Myocyte (in vitro differentiated cells): ENCODE measurements around the gene ABLIM2. TPM values are rescaled to one million over a fixed set of nuclear protein-coding genes. Genes with fewer than 3 reads are reported as not detected.

Source experiments
- DNase-seq: peaks from one replicate; pipeline ENCODE4 v3.0.0-alpha.2; 2012; ENCODE audit warnings: low read depth
- total RNA-seq: library from RNA; depleted of rRNA; stranded (reverse); fragments of >200 nt; gene quantifications from 2 replicates; pipeline ENCODE4 v1.2.3, GENCODE V29; 2014

Gene ABLIM2
- total RNA-seq, 1 donor from 2014 or later: 4.0 TPM

DNA sequence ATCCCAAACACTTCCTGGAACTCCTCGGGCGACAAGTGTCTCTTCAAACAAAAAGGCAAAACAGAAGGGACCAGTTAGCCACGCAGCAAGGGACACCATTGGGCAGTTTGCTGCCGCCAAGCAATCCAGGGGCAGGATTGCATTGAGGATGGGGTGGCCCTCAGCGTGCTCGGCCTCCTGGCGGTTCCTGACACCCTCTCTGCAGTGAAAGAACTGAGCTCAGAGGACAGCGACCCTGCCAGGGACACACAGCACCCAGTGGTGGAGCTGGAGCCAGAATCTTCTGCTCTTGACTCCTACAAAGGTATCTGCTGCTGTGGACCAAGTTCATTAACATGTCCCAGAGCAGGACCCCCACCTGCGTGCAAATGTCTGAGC lies 191.6 kb downstream of the ABLIM2 start:
- DNase-seq: no peak

GRCh38 chr4:7966281-7967062 lies 192.1 kb downstream of the ABLIM2 start:
- DNase-seq: no peak

DNA sequence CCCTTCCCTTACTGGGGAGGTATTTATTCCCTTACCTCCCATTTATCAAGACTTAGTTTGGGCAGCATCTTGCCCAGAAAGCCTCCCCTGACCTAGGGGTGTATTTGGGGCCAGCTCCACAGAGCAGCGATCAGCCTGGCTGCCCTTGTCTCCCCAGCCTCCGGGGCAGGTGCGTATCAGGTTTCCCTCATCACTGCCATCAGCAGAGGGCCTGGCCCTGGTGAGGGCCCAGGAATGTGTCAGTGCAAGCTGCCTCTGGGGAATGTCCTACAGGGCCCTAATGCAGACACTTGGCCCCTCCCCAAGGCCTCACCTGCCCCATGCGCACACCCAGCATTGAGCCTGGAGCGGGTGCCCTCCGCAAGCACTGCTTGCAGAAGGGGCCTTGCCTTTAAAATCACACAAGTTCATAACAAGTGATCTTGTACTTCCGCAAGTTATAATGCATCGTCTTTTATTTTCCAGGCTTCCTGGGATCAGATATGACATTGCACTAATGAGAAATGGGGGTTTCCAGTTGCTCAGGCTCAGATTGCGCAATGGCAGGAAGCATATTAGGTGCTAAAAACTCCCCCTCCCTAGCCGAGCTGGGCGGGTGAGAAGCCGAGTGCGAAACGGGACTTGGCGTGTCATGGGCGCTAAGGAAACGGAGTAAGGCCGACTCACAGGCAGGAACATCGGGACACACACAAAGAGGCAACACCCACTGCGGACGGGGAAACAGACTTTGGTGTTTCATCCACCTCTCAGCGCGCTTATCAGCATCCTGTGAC lies 193.5 kb downstream of the ABLIM2 start:
- DNase-seq: no peak

- DNase-seq: no peak
Measured at GRCh38 chr4:7964459-7964858, 194.2 kb downstream of the ABLIM2 start.

- DNase-seq: no peak
Measured at GRCh38 chr4:7963691-7964090, 194.9 kb downstream of the ABLIM2 start.

DNA sequence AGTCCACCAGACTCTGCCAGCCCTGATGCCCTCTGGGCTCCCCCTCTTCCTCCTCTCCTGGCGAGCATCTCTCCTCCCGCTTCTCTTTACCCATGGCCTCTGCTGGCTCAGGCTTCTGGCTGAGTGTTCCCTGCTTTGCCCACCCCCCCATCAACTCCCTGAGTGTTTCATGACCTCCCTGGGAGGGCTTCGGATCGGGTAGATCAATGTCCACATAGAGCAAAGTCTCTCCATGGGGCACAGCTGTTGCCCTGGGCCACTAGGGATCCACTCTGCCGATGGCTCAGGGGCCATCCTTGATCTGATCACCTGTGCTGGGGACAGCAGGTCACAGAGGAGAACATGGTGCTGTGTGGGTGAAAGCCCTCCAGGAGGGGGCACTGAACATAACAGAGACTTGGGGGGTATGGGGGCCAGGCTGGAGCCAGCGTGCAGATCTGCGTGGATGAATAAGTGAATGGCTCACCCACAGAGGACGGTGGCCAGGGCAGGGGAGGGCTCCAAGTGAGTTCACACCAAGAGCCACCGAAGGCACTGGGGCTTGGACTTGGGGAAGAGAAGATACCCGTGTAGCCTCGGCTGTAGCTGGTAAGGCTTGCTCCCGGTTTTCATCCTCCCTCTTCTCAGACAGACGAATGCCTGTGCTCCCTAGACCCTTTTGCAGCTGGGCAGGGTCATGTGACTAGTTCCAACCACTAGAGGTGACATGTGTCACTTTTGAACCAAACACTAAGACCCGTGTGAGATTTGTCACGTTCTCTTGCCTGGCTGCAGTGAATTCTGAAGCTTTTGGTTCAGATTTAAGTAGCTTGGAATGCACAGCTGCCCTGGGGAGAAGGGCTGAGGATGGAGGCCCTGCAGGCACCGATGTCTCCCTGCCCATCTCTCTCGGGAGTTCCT lies 195.8 kb downstream of the ABLIM2 start:
- no peak for DNase-seq

GRCh38 chr4:7960790-7961655 lies 197.6 kb downstream of the ABLIM2 start:
- peak; percentile 55 for DNase-seq

DNA sequence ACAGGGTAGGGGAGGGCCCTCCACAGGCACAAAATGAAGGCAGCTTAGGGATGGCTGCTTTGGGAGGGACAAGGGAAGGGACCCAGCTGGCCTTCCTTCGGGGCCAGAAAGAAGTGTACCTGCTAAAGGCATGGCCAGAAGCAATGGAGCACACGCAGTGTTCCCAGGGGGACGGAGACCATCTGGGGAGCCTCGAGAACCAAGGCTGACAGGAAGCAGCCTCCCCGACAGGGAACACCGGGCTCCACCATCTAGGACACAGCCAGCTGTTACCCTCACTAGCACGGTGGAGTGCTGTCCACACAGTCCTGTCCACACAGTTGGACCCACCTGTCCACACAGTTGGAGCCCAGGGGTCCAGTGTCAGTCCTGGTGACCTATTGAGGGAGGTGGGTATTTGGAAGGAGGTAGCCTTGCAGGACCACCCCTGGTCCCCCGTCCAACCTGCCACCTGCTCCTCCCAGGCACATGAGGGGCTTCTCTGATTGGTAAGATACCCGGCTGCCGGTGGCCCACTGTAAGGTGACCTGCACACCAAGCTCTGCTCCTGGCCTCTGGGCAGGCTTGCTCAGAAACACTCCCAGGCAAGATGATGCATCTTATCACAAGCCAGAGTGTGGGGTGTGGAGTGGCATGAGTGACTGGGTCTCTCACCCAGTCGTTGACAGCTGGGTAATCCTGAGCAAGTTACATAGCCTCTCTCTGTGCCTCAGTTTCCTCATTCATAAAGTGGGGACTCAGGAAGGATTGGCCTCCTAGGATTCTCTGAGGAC lies 198.4 kb downstream of the ABLIM2 start:
- DNase-seq: no peak

DNA sequence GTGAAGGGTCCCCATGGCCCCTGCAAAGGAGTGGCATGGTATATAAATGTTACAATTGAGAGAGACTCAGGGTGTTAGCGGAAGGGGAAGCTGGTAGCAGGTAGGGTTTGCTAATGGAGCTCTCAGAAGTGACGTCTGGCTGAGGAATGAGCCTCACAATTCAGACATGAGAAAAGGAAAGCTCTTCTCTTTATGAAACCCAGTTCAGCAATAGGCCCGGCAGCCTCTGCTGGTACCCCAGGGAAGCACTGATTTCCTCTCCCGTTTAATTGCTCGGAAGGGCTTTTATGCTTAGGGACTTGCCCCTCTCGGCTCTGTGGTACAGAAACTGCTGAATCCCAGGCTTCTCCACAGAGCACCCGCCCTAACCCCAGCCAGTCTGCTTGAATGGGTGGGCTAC lies 199.5 kb downstream of the ABLIM2 start:
- DNase-seq: no peak

DNA sequence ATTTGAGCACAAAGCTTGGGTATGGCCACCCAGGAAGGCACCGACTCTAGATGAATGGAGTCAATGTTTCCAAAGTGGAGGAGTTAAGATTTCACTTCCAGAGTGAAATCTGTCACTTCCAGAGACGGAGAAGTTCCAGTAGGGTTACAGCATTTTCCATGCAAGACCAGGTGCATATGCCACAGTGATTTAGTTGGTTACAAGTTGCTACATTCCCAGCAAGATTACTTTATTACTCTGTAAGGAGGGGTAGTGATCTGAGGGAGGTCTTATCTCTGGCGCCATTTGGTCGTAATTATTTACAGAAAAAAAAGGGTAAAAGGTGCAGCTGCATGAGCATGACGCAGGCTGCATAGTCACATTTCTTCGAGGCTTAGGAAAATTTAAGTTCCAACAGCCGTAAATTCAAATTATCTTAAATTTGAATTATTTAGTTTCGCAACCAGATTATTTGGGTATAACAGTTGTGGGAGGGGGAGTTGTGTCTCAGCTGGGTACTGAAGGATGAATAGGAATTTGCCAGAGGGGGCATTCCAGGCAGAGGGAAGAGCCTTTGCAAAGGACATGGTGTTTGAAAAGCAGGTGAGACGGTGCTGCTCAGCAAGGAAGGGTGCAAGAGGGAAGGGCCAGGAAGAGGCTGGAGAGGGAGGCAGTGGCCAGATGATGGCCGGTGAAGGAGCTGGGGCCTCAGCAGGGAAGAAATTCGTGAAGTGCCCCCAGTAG lies 201.5 kb downstream of the ABLIM2 start:
- no peak for DNase-seq

GRCh38 chr4:7956270-7956808 lies 202.3 kb downstream of the ABLIM2 start:
- no peak for DNase-seq

DNA sequence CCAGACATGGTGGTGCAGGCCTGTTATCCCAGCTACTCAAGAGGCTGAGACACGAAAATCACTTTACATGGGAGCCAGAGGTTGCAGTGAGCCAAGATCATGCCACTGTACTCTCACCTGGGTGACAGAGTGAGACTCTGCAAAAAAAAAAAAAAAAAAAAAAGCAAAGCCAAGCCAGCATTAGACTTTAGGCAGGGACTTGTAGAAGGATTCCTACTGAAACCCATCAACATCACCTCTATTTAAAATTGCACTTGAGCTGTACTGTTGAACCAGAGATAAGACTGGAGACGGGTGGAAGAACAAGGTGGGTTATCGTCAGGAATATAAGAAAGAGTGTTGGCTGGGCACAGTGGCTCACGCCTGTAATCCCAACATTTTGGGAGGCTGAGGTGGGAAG lies 203.2 kb downstream of the ABLIM2 start:
- no peak for DNase-seq

DNA sequence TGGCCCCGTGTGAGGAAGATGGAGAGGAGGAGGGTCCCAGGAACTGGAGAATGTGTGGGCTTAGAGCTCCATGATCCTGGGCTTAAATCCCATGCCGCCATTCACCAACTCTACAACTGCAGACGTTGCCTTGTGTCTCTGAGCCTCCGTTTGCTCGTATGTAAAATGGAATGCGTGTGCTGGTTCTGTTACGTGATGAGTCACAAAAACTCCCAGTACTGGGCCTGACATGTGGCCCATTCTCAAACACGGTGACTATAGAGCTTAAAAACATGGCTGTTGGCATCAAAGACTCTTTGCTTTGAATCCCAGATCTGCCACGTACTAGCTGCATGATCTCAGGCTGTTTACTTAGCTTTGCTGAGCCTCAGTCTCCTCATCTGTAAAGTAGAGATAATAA lies 206.0 kb downstream of the ABLIM2 start:
- DNase-seq: no peak

DNA sequence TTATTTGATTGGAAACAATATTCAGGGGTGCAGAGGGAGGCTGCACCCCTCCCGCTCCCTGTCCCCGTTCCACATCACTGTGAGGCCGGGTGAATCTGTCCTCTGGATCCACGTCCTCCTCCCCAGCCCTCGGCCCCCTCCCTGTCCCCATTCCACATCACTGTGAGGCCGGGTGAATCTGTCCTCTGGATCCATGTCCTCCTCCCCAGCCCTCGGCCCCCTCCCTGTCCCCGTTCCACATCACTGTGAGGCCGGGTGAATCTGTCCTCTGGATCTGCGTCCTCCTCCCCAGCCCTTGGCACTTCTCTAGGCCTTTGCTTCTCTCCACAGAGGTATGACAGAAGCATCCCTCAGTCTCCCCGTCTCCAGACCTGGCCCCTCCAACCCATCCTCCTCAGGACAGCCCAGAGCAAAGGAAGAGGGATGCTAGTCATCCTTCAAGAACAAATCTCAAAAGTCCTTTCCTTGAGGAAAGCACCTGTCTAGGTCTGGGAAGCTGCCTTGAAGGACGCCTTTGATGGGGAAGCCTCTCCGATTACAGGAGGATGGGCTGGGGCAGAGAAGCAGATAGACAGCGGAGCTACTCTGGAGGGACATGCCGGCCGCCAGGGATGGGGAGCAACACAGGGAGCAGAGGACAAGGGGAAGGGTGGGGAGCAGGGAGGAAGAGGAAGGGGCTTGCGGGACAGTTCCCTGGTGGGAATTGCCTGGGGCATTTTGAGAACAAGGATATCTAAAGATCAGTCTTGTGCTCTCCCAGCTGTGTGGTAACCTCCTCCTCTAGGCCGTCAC lies 208.1 kb downstream of the ABLIM2 start:
- DNase-seq: no peak

DNA sequence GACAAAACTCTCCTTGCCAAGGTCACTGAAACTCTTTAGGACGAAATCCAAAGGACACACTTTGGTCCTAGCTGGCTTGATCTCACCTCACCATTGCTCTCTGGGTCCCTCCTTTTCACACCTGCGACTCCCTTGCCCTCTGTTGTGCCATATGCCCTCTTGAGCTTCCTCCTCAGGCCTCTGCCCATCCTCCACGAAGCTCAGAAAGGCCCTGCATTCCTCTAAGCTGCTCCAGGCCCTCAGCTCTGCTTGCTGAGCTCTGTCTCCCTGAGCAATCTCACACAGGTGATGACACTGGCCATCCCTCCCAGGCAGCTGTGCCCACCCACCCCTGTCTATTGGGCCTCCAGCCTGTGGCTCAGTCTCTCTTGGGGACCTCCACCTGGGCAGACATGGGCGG lies 208.9 kb downstream of the ABLIM2 start:
- DNase-seq: no peak

GRCh38 chr4:7947927-7948326 lies 210.7 kb downstream of the ABLIM2 start:
- DNase-seq: no peak

- no peak for DNase-seq
Measured at GRCh38 chr4:7945709-7946380, 212.8 kb downstream of the ABLIM2 start.
